ENCODE data around the gene RPL13. TPM values are rescaled to one million over a fixed set of nuclear protein-coding genes. Genes with fewer than 3 reads are reported as not detected.
A peak's percentile ranks its signal among the peaks of the same experiment; 100 is the strongest.

RPL13 gene
- total and polyA plus RNA-seq, 2 of the 4 experiments (the other 2 are of a cell fraction), result 2,098 to 3,527 TPM

- intact Hi-C loops (cut with micrococcal nuclease) (no loop called here), in situ Hi-C loops (cut with MboI; ENCODE audit: low sequenced_read_pairs) (no loop called here), dilution Hi-C loops (cut with HindIII; ENCODE audit: low sequenced_read_pairs, unreplicated experiment) (no loop called here)
- DNase-seq, result no peak
- ChIA-PET POLR2A (ENCODE audit: unreplicated experiment) (no interaction called here), CTCF (no interaction called here)
- peaks cover 21% of the 10 kb centered on the region for H3K4me1 ChIP-seq (ENCODE audit: control insufficient read depth, insufficient read depth, low read length)
- H3K79me1 ChIP-seq (ENCODE audit: low read depth in 1 of 2, low read length in 2 of 2), result peaks cover 29 to 52% of the 10 kb centered on the region in 2 experiments
- H3K36me3 ChIP-seq (ENCODE audit: control insufficient read depth, insufficient read depth, low read length), result peaks cover 37% of the 10 kb centered on the region
- no peak overlapping the region for H4K91ac ChIP-seq (ENCODE audit: insufficient read depth, low read depth, low read length)
- no peak overlapping the region for H3K4ac ChIP-seq (ENCODE audit: low read depth, low read length)
- H3K4me2 ChIP-seq (ENCODE audit: low read depth, low read length), result no peak overlapping the region
- H2BK15ac ChIP-seq (ENCODE audit: low read depth, low read length), result no peak overlapping the region
- peak overlapping the region; percentile 77 for H2AFZ ChIP-seq (replicated peaks; ENCODE audit: low read length, poor library complexity)
- no peak overlapping the region for H3K9ac ChIP-seq (ENCODE audit: low read depth, low read length)
- no peaks in the 10 kb centered on the region for H3K9me3 ChIP-seq (ENCODE audit: control insufficient read depth, insufficient read depth, low read length)
- H3K56ac ChIP-seq (ENCODE audit: extremely low read depth, insufficient read depth, low read length), result no peak overlapping the region
- no peak overlapping the region for H3K4me3 ChIP-seq (ENCODE audit: insufficient read depth, low read depth, low read length)
- H3K27ac ChIP-seq (ENCODE audit: insufficient read depth, low read length), result no peak overlapping the region
- ATAC-seq (ENCODE audit: low read depth), result no peak
- H2AK5ac ChIP-seq (ENCODE audit: low read depth, low read length), result no peak overlapping the region
- H3K27me3 ChIP-seq (ENCODE audit: control insufficient read depth, insufficient read depth, low read length), result no peaks in the 10 kb centered on the region
- peaks cover 62% of the 10 kb centered on the region for H4K20me1 ChIP-seq (ENCODE audit: insufficient read depth, low read length)
- BruUV-seq (replicated peaks), result no TSS peak
- no peak overlapping the region for H2BK120ac ChIP-seq (ENCODE audit: low read depth, low read length)
- peak overlapping the region; percentile 25; the same call in 1 of the 2 replicates for H3K23ac ChIP-seq (ENCODE audit: low read depth, low read length)
- H3K18ac ChIP-seq (ENCODE audit: low read depth, low read length), result no peak overlapping the region
- H2BK20ac ChIP-seq (ENCODE audit: low read depth, low read length), result no peak overlapping the region
- peak overlapping the region; percentile 58 for H2AK9ac ChIP-seq (replicated peaks; ENCODE audit: low read depth, low read length, poor library complexity)
- no peak overlapping the region for H3K14ac ChIP-seq (replicated peaks; ENCODE audit: low read depth, low read length)
- no peak overlapping the region for H2BK5ac ChIP-seq (ENCODE audit: low read depth, low read length, poor library complexity, severe bottlenecking)
- H4K8ac ChIP-seq (ENCODE audit: low read depth in 2 of 2, low read length in 2 of 2), result peak overlapping the region in 1 of 2 experiments; percentile 34; a peak in 1 of 4 replicates
- no peak overlapping the region for H4K5ac ChIP-seq (ENCODE audit: low read depth, low read length)
- peaks cover 9% of the 10 kb centered on the region for H3K9me1 ChIP-seq (ENCODE audit: insufficient read depth, low read length)
- no peak; the same call in 1 of the 2 replicates for TF ChIP-seq POLR2A (IDR thresholded peaks at IDR 0.05; ENCODE audit: low read depth, low read length)
- TF ChIP-seq ELK1 (IDR thresholded peaks at IDR 0.05; ENCODE audit: borderline replicate concordance, low read depth, low read length), result no peak
- TF ChIP-seq CTCF (conservative IDR thresholded peaks at IDR 0.05; ENCODE audit: low read depth, low read length), result no peak
- TF ChIP-seq NFE2L2 (IDR thresholded peaks at IDR 0.05; ENCODE audit: low read depth, low read length), result no peak
- no peak for TF ChIP-seq MXI1 (IDR thresholded peaks at IDR 0.05; ENCODE audit: borderline replicate concordance, low read depth, low read length)
- TF ChIP-seq FOS (IDR thresholded peaks at IDR 0.05; ENCODE audit: low read depth, low read length), result no peak
- TF ChIP-seq RAD21 (IDR thresholded peaks at IDR 0.05; ENCODE audit: low read length), result no peak
- no peak for TF ChIP-seq MAZ (IDR thresholded peaks at IDR 0.05; ENCODE audit: borderline replicate concordance, low read depth, low read length)
- 74% methylated on average over 5 of the region's 22 CpGs; no CpG with 5 or more reads in 1 of the 2 experiments for WGBS, 2 experiments (ENCODE audit: extremely low coverage in 2 of 2, insufficient read length in 1 of 2)
Measured at GRCh38 chr16:89564476-89565255, 4.2 kb downstream of the RPL13 start.

All from IMR-90 (cell line).